Measurements from ENCODE around the gene ABTB1. TPM values are rescaled to one million over a fixed set of nuclear protein-coding genes. Genes with fewer than 3 reads are reported as not detected.

The ABTB1 gene
- total RNA-seq, 1 experiment from 2014 or later, result 12.5 TPM

DNA sequence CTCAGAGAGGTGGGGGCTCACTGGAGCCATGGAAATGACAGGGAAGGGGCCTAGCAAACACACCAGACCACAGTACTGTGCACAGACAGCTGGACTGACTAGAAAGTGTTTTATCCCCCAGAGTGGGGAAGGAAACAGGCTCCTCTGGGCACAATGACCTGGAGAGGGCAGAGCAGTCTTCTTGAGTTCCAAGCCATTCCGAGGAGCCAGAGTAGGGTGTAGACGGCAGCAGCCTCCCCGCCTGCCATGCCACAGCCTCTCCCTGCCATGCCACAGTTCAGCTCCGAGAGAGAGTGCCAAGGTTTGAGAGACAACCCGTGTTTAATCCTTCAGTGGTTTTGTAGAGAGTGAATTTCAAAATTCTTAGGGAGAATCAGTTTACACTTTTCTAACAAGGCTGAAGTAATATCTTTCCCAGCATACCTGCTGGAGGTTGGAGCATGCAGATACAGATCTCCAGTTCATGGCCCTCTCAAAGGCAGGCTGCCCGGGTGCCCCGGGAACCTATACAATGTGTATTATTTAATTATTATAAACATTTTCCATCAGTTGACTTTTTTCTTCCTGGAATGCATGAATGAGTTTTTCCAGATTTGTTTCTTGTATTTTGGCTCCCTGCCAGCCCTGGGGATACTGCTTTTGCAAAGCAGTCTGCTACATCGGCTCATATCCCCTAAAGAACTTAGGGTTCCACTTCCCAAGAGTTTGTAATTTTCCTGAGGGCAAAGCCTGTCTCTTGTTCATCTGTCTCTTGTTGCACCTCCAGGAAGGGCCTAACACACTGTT lies 40.5 kb upstream of the ABTB1 start:
- Mint-ChIP-seq H3K4me3 (no peak overlapping the region), H3K36me3 (no peaks in the 10 kb centered on the region), H3K4me1 (peaks cover 31% of the 10 kb centered on the region), H3K27me3 (ENCODE audit: low read depth) (peaks cover 33% of the 10 kb centered on the region), H3K27ac (no peak overlapping the region), H3K9me3 (0 out of 2 replicates have a peak, but pooled peaks cover 4% of the 10 kb centered on the region)
- TF ChIP-seq, protein P1, sequence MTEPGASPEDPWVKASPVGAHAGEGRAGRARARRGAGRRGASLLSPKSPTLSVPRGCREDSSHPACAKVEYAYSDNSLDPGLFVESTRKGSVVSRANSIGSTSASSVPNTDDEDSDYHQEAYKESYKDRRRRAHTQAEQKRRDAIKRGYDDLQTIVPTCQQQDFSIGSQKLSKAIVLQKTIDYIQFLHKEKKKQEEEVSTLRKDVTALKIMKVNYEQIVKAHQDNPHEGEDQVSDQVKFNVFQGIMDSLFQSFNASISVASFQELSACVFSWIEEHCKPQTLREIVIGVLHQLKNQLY (CRISPR knock-in tag; IDR thresholded peaks at IDR 0.05), result no peak
- TF ChIP-seq SOX15 (CRISPR knock-in tag; IDR thresholded peaks at IDR 0.05) (no peak), GABPB1 (CRISPR knock-in tag; IDR thresholded peaks at IDR 0.05) (no peak), NFYB (CRISPR knock-in tag; conservative IDR thresholded peaks at IDR 0.05; ENCODE audit: low read depth) (no peak), CBFB (CRISPR knock-in tag; IDR thresholded peaks at IDR 0.05; ENCODE audit: low read depth) (no peak), ATF1 (CRISPR knock-in tag; IDR thresholded peaks at IDR 0.05) (no peak), ZNF671 (CRISPR knock-in tag; IDR thresholded peaks at IDR 0.05) (no peak)
- TF ChIP-seq, protein P2, sequence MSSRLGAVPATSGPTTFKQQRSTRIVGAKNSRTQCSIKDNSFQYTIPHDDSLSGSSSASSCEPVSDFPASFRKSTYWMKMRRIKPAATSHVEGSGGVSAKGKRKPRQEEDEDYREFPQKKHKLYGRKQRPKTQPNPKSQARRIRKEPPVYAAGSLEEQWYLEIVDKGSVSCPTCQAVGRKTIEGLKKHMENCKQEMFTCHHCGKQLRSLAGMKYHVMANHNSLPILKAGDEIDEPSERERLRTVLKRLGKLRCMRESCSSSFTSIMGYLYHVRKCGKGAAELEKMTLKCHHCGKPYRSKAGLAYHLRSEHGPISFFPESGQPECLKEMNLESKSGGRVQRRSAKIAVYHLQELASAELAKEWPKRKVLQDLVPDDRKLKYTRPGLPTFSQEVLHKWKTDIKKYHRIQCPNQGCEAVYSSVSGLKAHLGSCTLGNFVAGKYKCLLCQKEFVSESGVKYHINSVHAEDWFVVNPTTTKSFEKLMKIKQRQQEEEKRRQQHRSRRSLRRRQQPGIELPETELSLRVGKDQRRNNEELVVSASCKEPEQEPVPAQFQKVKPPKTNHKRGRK (CRISPR knock-in tag; IDR thresholded peaks at IDR 0.05; ENCODE audit: borderline replicate concordance), result no peak
- TF ChIP-seq, protein P3, sequence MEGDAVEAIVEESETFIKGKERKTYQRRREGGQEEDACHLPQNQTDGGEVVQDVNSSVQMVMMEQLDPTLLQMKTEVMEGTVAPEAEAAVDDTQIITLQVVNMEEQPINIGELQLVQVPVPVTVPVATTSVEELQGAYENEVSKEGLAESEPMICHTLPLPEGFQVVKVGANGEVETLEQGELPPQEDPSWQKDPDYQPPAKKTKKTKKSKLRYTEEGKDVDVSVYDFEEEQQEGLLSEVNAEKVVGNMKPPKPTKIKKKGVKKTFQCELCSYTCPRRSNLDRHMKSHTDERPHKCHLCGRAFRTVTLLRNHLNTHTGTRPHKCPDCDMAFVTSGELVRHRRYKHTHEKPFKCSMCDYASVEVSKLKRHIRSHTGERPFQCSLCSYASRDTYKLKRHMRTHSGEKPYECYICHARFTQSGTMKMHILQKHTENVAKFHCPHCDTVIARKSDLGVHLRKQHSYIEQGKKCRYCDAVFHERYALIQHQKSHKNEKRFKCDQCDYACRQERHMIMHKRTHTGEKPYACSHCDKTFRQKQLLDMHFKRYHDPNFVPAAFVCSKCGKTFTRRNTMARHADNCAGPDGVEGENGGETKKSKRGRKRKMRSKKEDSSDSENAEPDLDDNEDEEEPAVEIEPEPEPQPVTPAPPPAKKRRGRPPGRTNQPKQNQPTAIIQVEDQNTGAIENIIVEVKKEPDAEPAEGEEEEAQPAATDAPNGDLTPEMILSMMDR (IDR thresholded peaks at IDR 0.05), result no peak
- DNase-seq (ENCODE audit: low spot score), result no peak
- no peak for ATAC-seq
- POLR2A ChIA-PET, result no interaction called here
- CTCF ChIA-PET, result interaction anchor here (0.8 to 1.3 kb wide), 3 partner anchors 48 to 57 kb away, joined by 3 to 4 read pairs (median 3); no protein-coding TSS in a partner anchor

DNA sequence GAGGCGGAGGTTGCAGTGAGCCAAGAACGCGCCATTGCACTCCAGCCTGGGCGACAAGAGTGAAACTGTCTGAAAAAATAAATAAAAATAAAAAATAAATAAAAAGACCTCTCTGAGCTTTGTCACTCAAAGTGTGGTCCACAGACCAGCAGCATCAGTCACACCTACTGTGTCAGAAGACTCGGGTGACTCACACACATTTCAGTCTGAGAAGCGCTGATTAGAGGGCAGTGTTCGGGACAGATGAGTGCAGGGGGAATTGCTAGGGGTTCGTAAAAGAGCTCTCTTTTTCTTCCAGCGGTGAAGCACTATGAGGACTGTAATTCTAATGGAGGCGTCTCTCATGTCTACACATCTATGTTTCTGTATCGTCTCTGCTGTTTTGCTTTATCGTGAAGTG lies 38.1 kb upstream of the ABTB1 start:
- CTCF ChIA-PET, result interaction anchor here (0.6 to 1.7 kb wide), 2 partner anchors 45 to 81 kb away, joined by 3 to 6 read pairs; no protein-coding TSS in a partner anchor
- TF ChIP-seq, protein P4, sequence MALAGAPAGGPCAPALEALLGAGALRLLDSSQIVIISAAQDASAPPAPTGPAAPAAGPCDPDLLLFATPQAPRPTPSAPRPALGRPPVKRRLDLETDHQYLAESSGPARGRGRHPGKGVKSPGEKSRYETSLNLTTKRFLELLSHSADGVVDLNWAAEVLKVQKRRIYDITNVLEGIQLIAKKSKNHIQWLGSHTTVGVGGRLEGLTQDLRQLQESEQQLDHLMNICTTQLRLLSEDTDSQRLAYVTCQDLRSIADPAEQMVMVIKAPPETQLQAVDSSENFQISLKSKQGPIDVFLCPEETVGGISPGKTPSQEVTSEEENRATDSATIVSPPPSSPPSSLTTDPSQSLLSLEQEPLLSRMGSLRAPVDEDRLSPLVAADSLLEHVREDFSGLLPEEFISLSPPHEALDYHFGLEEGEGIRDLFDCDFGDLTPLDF (CRISPR knock-in tag; IDR thresholded peaks at IDR 0.05), result no peak
- no peak for TF ChIP-seq GTF2I (CRISPR knock-in tag; conservative IDR thresholded peaks at IDR 0.05)
- TF ChIP-seq ZBTB21 (CRISPR knock-in tag; IDR thresholded peaks at IDR 0.05; ENCODE audit: borderline replicate concordance), result no peak
- no peak for TF ChIP-seq SMAD3 (CRISPR knock-in tag; IDR thresholded peaks at IDR 0.05; ENCODE audit: borderline replicate concordance)
- TF ChIP-seq, protein P5, sequence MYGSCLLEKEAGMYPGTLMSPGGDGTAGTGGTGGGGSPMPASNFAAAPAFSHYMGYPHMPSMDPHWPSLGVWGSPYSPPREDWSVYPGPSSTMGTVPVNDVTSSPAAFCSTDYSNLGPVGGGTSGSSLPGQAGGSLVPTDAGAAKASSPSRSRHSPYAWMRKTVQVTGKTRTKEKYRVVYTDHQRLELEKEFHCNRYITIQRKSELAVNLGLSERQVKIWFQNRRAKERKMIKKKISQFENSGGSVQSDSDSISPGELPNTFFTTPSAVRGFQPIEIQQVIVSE (CRISPR knock-in tag; IDR thresholded peaks at IDR 0.05; ENCODE audit: borderline replicate concordance), result no peak
- TF ChIP-seq JUN (CRISPR knock-in tag; IDR thresholded peaks at IDR 0.05), result no peak
- no peak for TF ChIP-seq TP53 (CRISPR knock-in tag; IDR thresholded peaks at IDR 0.05)
- no peak for TF ChIP-seq SP1 (CRISPR knock-in tag; conservative IDR thresholded peaks at IDR 0.05)
- no peak for TF ChIP-seq ZNF423 (CRISPR knock-in tag; IDR thresholded peaks at IDR 0.05)
- TF ChIP-seq, protein P6, sequence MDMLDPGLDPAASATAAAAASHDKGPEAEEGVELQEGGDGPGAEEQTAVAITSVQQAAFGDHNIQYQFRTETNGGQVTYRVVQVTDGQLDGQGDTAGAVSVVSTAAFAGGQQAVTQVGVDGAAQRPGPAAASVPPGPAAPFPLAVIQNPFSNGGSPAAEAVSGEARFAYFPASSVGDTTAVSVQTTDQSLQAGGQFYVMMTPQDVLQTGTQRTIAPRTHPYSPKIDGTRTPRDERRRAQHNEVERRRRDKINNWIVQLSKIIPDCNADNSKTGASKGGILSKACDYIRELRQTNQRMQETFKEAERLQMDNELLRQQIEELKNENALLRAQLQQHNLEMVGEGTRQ (CRISPR knock-in tag; IDR thresholded peaks at IDR 0.05), result no peak
- no peak for TF ChIP-seq ZNF219 (CRISPR knock-in tag; IDR thresholded peaks at IDR 0.05; ENCODE audit: borderline replicate concordance)
- TF ChIP-seq SOX15 (CRISPR knock-in tag; IDR thresholded peaks at IDR 0.05), result no peak
- TF ChIP-seq ESRRA (CRISPR knock-in tag; IDR thresholded peaks at IDR 0.05; ENCODE audit: borderline replicate concordance), result no peak
- TF ChIP-seq, protein P7, sequence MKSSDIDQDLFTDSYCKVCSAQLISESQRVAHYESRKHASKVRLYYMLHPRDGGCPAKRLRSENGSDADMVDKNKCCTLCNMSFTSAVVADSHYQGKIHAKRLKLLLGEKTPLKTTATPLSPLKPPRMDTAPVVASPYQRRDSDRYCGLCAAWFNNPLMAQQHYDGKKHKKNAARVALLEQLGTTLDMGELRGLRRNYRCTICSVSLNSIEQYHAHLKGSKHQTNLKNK (CRISPR knock-in tag; IDR thresholded peaks at IDR 0.05), result no peak
- no peak for TF ChIP-seq OVOL2 (CRISPR knock-in tag; IDR thresholded peaks at IDR 0.05; ENCODE audit: borderline replicate concordance)
- Mint-ChIP-seq H3K9me3 (no peaks in the 10 kb centered on the region), H3K4me3 (no peak overlapping the region), H3K27me3 (ENCODE audit: low read depth) (peaks cover 13% of the 10 kb centered on the region), H3K4me1 (peaks cover 33% of the 10 kb centered on the region), H3K27ac (no peak overlapping the region), H3K36me3 (peaks cover 2% of the 10 kb centered on the region)
- ATAC-seq (no peak), DNase-seq (ENCODE audit: low spot score) (no peak)
- POLR2A ChIA-PET, result no interaction called here
